GM19328 (cell line): Measurements from ENCODE around the gene TRABD2B.

ENCODE experiments used
- ATAC-seq: cut with Tn5 transposase; IDR thresholded peaks from one replicate; pipeline ENCODE4 v1.9.1; 2021; ENCODE audit warnings: mild to moderate bottlenecking, moderate library complexity; ENCODE audit not compliant: unreplicated experiment

Gene TRABD2B

GRCh38 chr1:48022306-48022705, 25.1 kb upstream of the TRABD2B start:
- ATAC-seq = no peak

- ATAC-seq = no peak
These were observed 24.6 kb upstream of the TRABD2B start for GRCh38 chr1:48021792-48022191.

- ATAC-seq = no peak
These were observed 22.6 kb upstream of the TRABD2B start for GRCh38 chr1:48019714-48020315.

- ATAC-seq = no peak
These were observed 21.6 kb upstream of the TRABD2B start for GRCh38 chr1:48018799-48019198.

GRCh38 chr1:48017716-48018115, 20.5 kb upstream of the TRABD2B start:
- no peak for ATAC-seq

GRCh38 chr1:48016515-48016914, 19.3 kb upstream of the TRABD2B start:
- no peak for ATAC-seq

GRCh38 chr1:48013270-48013669, 16.1 kb upstream of the TRABD2B start:
- ATAC-seq = no peak

- no peak for ATAC-seq
These were observed 9.9 kb upstream of the TRABD2B start for GRCh38 chr1:48007047-48007446.

- ATAC-seq = no peak
These were observed 9.1 kb upstream of the TRABD2B start for GRCh38 chr1:48006264-48006663.

GRCh38 chr1:48005253-48006117, 8.3 kb upstream of the TRABD2B start:
- ATAC-seq = no peak

GRCh38 chr1:48003741-48004531, 6.8 kb upstream of the TRABD2B start:
- ATAC-seq = no peak

GRCh38 chr1:48002142-48002541, 5.0 kb upstream of the TRABD2B start:
- no peak for ATAC-seq

GRCh38 chr1:48001696-48002095, 4.5 kb upstream of the TRABD2B start:
- no peak for ATAC-seq

GRCh38 chr1:48000883-48001282, 3.7 kb upstream of the TRABD2B start:
- ATAC-seq = no peak

- no peak for ATAC-seq
These were observed 1.9 kb upstream of the TRABD2B start for GRCh38 chr1:47999097-47999496.

- no peak for ATAC-seq
These were observed 1.3 kb upstream of the TRABD2B start for GRCh38 chr1:47998396-47998990.

- ATAC-seq = no peak
These were observed 569 bp downstream of the TRABD2B start for GRCh38 chr1:47996406-47997226.

GRCh38 chr1:47996060-47996405, 1.2 kb downstream of the TRABD2B start:
- no peak for ATAC-seq

- no peak for ATAC-seq
These were observed 1.7 kb downstream of the TRABD2B start for GRCh38 chr1:47995306-47996050.
